Activated CD4-positive, CD25-positive, alpha-beta regulatory T cell treated with anti-CD3 and anti-CD28 coated beads, Interleukin-2, amount 50 U/mL, for 72 hours (primary cell): ENCODE results near the gene PNPLA5.
"Not testable (repeated sequence)": the region's sequence is repeated elsewhere in the genome, so short reads cannot be mapped to it uniquely, and the experiment has no call there.

Experiments used
- DNase-seq: peaks from one replicate; pipeline ENCODE4 v3.0.0; 2021

PNPLA5 gene

DNA sequence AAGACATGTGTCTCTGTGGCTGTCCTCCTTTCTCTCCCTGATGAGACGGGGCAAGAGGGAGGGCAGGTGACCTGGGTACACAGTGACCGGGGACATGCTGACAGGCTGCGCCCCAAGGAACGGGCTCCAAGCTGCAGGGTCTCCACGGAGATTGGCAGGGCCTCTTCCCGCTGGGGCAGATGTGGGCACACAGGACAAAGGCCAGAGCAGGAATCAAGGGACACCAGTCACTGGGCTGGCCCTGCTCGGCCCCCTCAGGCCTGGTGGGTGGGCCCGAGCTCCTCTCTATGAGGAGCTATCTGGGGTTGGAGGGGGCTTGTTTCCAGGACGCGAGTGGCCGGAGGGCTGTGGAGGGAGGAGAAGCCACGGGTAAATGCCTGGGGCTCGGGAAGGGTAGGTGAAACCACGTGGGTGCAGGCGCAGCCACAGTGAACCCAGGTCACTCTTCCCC lies 11.2 kb downstream of the PNPLA5 start:
- DNase-seq, result no peak

DNA sequence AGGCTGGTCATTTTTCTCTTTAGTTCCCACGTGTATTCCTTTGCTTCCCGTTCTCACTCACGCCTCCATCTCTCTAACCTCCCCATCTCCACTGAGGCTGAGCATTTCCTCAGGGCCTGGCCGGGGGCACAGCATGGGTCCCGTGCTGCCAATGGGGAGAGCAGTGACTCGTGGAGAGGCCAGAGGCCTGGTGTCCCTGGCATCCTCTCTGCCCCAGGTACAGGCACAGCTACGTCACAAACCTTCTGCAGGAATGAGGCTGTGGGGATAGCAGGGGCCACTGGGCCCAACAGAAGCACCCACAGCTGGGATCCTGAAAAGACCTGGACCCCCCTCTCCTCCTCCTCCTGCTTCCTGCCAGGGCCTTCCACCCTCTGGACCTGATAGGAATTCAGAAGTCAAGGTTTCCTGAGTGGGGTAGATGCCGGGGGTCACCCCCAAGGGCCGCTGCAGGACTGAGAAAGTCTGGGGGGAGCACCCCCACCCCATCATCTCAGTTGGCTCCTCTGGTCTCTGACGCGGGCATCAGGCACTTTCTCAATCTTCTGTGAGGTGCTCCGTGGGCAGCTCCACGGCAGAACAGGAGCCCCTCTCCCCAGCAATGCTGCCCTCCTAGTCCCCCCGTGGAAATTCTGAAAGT lies 11.8 kb downstream of the PNPLA5 start:
- no peak for DNase-seq

DNA sequence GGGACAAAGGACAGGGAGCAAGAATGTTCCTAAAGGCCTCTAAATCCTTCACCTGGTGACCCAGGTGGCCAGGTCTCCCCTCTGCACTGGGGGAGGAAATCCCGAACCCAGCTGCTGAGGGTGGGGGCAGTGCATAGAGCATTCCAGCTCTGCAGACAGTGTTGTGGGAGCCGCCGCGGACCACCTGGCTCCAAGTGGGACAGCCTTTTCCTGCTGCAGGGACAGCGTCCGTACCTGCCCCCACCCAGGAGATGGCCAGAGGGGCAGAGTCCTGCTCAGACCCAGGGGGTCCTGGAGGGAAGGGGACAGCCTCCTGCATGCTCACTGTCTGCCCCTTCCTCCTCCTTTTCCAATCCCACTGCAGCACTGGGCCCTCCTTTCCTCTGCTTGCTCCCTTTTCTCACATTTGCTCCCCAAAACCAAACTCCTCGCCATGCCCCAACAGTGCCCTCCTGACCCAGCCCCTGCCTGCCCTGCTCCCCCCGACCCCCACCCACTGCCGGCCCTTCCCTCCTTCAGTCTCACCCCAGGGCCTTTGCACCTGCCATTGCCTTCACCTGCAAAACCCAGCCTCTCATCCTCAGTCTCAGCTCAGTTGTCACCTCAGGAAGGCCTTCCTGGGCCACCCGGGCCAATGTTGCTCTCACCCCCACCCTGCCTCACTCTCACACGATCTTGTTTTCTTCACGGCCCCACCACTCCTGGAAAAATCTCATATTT lies 12.8 kb downstream of the PNPLA5 start:
- no peak for DNase-seq

DNA sequence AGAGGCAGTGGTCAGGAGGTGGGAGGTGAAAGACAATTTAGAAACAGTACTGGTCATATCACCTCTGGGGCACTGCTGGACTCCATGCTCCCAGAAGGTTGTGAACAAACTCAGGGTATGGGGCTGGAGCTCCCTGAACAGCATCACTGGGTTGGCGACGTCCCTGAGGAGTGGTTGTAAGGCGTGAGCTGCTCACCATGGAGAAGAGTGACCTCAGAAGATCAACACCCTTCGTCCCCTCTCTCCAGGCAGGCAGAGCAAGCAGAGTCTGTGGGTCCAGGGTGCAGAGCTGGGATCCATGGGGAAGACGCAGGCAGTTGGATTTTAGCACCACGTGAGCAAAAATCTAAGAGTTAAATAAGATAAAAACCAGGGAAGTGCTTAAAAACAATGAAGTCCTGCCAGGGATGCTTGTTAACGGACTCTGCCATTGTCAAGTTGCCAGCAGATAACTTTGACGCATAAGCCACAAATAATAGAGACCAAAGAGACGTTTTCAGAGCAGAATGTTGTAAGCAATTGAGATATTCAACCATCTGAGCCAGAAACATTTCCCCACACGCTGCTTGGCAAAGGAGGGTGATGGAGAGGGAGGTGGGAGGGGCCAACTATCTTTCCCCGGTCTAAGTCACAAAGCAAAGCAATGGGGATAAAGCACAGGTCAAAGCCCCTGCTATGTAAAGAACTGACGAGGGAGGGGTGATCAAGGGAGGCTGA lies 13.6 kb downstream of the PNPLA5 start:
- DNase-seq, result no peak

DNA sequence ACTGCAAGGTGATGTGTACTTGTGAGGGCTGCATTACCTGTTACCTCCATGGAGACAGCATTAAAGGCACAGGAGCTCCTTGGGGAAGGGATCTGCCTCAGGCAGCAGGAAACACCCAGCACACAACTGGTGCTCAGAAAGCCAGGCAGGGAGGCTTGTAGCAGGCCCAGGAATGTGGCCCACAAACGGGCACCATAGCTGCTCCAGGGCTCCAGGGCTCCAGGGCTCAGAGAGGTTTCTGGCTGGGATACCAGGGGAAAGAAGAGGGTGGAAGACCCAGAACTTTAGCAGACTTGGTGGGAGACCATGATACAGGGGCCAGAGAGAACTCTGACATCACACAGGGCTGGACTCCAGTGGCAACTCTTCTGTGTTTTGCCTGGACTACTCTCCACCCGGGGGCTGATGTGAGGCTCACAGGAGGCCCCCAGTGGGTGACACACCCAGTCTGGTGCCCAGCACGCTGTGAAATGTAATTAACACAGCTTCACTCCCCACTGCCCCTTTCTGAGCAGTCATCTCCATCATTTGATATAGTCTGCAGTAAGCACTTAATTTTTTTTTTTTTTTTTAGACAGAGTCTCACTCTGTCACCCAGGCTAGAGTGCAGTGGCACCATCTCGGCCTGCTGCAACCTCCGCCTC lies 14.8 kb downstream of the PNPLA5 start:
- no peak for DNase-seq

DNA sequence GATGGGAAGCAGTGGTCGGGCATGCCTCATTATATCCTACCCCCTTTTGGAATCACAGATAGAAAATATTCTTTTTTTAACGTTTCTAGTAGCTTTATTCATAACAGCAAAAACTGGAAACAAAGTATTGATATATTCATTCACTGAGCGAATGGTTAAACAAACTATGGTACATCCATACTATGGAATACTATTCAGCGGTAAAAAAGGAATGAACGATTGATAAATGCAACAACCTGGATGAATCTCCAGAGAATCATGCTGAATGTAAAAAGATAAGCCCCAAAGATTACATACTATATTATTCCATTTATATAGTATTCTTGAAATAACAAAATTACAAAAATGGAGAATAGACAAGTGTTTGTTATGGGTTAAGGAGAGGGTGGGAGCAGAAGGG lies 22.0 kb downstream of the PNPLA5 start:
- DNase-seq, result no peak

DNA sequence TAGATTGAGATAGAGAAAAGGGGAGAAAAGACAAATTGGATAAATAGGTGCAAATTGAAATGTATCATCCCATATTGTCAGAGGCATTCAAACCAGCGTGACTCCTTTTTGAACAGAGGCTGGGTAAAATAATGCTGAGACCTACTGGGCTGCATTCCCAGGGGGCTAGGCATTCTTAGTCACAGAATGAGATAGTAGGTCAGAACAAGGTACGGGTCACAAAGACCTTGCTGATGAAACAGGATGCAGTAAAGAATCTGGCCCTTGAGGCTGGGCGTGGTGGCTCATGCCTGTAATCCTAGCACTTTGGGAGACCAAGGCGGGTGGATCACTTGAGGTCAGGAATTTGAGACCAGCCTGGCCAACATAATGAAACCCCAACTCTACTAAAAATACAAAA lies 22.8 kb downstream of the PNPLA5 start:
- not testable (repeated sequence) for DNase-seq

DNA sequence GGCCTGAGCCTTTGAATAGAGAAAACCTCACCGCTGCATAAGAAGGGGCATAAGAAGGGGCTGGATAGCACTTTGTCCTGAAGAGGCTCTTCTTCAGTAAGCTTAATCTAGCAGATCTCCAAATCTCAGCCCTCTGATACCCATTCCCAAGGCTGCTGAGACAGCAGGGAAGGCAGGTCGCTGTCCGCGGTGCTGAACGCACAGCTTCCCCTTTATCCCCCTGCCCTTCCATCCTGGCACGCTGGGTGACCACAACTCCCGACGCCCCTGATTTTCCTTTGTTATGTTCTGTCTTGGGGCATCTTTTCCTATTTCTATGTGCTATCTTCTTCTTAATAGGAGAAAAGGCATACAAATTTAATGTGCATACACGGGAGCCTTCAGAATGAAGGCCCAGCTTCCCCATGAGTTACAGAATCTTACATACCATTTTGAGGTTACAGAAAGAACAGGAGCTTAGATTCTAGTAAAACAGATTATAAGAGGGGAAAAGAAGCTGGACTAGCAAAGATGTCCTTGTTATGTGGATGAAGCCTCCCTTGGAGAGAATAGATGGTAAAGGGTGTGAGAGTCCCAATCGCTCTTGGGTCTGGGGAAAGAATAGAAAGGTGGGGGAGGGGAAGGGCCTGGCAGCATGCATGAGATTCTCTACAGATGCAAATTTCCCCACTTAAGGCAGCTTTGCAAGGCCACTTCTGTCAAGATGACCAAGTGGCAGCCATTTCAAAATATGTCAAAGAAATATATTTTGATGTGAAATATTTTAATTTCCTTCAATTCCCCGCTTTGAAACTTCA lies 23.8 kb downstream of the PNPLA5 start:
- no peak for DNase-seq

DNA sequence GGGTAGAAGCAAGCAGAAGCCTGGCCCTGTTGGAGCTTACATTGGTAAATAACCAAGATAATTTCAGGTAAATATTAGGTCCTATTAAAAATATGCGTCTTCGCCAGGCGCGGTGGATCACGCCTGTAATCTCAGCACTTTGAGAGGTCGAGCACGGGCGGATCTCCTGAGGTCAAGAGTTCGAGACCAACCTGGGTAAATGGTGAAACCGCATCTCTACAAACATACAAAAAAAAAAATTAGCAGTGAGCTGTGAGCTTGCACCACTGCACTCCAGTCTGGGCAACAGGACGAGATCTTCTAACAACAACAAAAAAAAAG lies 29.0 kb downstream of the PNPLA5 start:
- no peak for DNase-seq

DNA sequence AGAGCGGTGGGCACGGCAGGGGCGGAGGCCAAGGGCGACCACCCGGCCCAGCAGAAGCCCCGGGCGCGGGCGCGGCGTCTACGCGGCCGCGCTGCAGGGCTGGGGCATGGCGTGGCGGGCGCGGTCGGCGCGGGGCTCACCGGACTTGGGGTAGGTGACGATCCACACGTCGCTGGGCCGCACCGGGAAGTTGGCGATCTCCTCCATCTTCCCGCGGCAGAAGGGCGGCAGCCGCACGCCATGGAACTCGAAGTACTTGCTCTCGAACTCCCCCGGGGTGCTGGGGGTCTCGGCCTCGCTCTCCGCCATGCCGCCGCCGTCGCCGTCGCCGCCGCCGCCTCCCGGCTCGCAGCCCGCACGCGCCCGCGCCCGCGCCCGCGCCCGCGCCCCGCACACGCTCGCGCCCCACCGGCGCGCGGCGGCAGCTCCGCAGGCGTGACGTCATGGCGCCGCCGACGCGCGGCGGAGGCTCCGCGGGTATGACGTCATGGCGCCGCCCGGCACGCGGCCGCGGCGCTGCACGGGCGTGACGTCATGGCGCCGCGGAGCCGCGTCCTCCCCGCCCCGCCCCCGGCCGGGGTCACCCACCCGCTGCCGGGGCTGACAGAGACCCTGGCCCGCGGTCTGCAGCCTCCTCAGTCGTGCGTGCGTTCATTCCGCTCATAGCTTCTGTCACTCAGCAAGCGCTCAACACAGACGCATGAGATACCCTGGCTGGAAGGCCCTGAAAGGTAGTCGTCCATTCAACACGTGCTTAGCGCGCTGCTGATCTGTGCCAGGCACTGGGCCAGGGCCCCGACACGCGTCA lies 29.5 kb downstream of the PNPLA5 start, which contains the start of gene SULT4A1:
TSS of gene SULT4A1 (minus strand) at position 440 of the 808 bp plus-strand sequence. CDS start at position 309, 131 bp downstream.
- no peak for DNase-seq

DNA sequence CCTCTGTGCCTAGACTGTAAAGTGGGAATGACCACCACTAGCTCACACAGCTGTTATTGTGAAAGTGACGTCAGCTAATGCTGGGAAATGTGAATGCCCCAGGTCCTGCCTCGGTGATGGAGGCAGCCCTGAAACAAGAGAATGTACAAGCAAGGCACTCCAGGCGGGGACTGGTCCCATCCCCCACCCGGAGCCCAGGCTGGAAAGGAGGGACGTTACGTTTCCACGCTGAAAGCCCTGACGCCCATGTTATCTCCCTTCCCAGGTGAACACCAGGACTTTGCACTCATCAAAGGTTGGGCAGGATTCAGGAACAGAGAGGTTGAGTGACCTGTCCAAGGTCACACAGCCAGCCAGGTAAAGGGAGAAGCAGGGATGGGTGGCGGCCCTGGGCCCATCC lies 30.3 kb downstream of the PNPLA5 start:
- DNase-seq, result no peak

DNA sequence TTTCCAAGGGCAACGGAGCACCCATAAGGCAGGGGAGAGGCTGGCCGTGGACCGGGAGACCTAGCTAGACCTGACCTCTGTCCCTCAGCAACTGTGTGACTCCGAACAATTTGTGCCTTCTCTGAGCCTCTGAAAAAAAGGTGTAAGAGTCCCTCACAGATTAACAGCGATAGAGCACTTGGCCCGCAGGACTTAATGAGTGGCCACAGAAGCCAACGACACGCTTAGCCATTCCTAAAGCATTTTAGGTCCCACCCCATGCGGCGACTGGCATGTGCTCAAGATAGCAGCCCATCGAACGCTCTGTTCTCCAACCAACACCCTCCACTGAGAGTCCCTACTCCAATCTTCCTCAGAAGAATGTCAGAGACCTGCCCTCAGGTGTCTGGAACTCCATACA lies 31.0 kb downstream of the PNPLA5 start:
- DNase-seq, result no peak

DNA sequence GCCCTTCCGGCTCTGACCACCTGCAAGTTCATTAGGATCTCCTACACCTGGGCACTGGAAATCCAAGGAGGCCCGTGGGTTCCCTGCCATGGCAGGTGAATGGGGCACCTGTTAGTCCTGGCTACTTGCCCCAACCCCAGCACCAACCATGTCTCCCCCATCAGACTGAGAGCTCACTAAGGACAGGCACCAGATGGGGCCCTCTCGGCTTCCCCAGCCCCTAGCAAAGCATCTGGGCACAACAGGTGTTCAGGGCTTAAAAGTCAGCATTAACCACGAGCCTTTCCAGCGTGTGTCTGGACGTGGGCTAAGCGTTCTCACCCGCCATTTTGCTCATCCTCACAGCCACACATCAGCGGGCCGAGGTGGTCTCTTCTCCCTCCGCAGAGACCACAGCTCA lies 31.7 kb downstream of the PNPLA5 start:
- no peak for DNase-seq

DNA sequence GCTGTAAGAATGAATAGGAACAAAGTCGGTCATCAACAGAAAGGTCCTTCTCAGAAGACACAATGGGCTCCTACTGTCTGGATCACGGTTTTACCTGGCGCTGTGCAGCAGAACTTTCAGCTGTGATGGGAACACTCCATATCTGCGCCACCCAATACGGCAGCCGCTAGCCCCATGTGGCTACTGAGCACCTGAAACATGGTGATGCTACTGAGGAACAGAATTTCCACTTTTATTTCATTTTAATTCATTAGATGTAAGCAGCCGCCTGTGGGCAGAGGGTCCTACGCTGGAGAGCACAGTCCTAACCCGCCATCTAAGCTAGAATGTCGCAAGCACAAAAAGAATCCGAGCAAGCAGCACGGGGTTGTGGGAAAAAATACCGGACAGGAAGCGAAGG lies 32.2 kb downstream of the PNPLA5 start:
- no peak for DNase-seq

DNA sequence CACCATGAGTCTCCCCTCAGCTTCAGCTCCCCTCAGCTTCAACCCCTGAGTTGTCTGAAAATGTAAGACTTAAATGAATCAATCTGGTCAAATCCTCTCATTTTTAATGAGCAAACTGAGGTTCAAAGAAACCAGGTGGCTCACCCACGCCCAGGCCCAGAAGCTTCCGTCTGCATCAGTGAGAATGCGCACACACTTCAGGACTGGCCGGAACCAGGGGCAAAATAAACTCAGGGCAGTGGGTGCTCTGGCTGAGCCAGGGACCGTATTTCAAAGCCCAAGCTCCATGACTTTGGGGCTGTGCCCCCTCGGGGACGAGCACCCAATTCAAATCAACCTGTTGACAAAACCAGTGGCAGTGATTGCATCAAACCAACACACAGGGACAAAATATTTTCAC lies 32.6 kb downstream of the PNPLA5 start:
- no peak for DNase-seq

DNA sequence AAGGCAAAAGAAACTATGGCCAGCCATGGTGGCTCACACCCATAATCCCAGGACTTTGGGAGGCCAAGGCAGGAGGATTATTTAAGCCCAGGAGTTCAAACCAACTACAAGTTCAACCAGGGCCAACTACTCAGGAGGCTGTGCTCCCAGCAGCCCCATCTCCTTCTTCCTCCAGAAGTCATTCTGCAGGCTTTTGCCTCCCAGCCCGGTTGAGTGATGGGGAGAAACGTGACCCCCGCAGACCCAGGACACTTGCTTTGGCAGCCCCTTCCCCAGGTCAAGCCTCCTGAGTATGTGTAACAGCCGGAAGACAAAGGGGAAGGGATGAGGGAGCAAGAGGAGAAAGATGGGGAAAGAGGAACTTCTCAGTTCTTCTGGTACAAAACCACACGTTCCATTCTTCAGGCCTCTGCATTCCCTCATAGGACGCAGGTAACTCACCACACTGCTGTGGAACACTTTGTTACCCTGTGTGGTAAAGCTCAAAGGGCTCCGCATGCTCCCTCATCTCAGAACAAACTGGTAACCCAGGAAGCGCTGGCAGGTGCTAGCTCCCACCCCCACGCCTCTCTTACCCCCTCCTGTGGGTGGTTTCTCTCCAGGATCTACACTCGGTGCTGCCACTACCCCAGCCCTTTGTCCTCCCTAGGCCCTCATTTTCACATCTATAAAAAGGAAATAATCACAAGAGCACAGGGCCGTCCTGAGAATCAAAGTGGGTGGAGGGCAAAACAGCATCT lies 33.5 kb downstream of the PNPLA5 start:
- DNase-seq, result no peak

DNA sequence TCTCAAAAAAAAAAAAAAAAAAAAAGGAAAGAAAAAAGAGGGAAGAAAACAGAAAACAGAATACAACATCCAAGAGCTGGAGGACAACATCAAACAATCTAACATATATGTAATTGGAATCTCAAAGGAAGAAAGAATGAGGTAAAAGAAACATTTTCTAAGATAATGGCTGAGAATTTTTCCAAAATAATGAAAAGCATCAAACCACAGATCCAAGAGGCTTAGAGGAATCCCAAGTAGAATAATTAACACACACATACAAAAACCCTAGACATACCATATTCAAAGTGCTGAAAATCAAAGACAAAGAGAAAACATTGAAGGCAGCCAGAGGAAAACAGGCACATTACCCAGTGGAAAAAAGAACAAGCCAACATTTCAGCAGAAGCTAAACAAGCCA lies 34.4 kb downstream of the PNPLA5 start:
- no peak for DNase-seq

DNA sequence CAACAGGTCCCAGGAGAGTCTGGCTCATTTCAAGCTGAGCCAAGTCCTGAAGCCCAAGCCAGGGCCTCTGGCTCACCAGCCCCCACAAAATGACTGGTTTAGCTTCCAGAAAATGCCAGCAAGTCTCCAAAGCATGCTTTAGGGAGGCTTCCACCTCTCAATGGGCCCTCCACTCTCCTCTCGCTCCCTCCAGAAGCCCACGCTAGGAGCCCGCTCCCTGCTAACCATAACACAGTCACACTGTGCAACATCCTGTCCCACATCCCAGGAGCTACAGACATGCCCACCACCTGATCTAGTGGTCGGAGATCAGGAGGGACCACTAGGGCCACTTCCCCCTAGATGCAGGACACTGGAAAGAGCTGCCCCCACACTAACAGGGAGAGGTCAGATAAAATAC lies 36.4 kb downstream of the PNPLA5 start:
- DNase-seq, result no peak

DNA sequence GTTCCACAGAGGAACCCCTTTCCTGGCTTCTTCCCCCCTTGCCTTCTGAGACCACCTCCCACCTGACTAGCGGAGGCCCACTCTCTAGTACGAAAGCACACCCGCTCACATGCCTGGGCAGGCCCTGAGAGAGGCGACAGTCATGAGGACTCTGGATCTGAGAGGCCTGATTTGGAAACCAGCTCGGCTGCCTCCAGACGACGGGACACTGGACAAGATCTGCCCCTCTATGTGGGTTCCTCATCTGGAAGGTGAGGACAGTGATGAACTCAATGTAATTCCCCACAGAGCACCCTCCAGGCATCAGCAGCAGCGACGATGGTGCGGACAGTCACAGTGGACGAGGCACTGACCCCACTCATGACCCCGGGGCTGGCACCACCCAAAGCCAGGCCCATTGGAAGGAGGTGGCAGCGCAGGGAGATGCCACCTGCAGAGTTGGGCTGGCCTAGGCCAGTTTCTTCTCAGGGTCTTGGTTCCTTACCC lies 37.0 kb downstream of the PNPLA5 start:
- DNase-seq, result no peak

DNA sequence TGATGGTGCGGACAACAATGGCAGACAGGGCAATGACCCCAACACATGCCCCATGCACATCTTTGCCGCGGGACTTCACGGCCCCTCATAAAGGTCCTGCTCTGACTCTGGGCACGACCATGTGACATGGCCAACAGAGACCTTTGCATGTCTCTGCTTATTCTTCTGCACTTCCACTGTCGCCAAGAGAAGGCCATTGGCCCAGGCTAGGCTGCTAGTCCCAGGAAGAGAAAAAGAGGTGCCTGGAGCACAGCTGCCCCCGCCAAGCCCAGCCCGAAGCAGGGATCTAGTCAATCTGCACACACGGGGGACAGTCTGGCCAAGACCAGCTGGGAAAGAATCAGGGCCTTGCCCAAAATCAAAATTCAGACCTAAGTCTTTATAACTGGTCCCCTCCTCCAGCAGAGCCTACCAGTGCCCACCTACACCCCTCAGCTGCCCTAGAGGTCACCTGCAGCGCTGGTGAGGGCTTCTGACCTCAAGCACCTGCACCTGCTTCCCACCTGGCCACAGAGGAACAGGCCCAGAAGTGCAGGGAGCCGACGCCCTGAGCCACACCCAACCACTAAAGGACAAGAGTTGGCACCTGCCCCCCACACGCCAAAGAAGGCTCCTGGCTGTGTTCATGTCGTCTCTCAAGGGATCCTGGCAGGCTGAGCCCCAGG lies 37.6 kb downstream of the PNPLA5 start:
- no peak for DNase-seq
